Measurements from ENCODE around the gene MYBBP1A. TPM values are rescaled to one million over a fixed set of nuclear protein-coding genes. Genes with fewer than 3 reads are reported as not detected.

The MYBBP1A gene
- total RNA-seq, 6 experiments from 2014 or later: 65.9 to 80.8 (median 71.8) TPM

GRCh38 chr17:4540687-4541327, 14.4 kb downstream of the MYBBP1A start:
- DNase-seq: no peak
- H3K4me3 Mint-ChIP-seq: no peak overlapping the region
- H3K27ac Mint-ChIP-seq: no peak overlapping the region
- H3K9me3 Mint-ChIP-seq: no peaks in the 10 kb centered on the region
- H3K4me1 Mint-ChIP-seq (ENCODE audit: low read depth): no peaks in the 10 kb centered on the region
- TF ChIP-seq CTCF (IDR thresholded peaks at IDR 0.05): no peak
- H3K27me3 Mint-ChIP-seq (ENCODE audit: insufficient read depth): peaks cover 5% of the 10 kb centered on the region
- no peaks in the 10 kb centered on the region for H3K36me3 Mint-ChIP-seq (ENCODE audit: low read depth)

- Mint-ChIP-seq H3K36me3 (ENCODE audit: low read depth) (no peaks in the 10 kb centered on the region), H3K27ac (no peak overlapping the region), H3K4me1 (ENCODE audit: low read depth) (no peaks in the 10 kb centered on the region), H3K27me3 (ENCODE audit: insufficient read depth) (peaks cover 8% of the 10 kb centered on the region), H3K9me3 (no peaks in the 10 kb centered on the region), H3K4me3 (no peak overlapping the region)
- peak; percentile 31; the same call in 1 of the 2 replicates for TF ChIP-seq CTCF (IDR thresholded peaks at IDR 0.05)
- DNase-seq: no peak
Measured at GRCh38 chr17:4540224-4540651, 14.9 kb downstream of the MYBBP1A start.

- no peak for TF ChIP-seq CTCF (IDR thresholded peaks at IDR 0.05)
- H3K36me3 Mint-ChIP-seq (ENCODE audit: low read depth): no peaks in the 10 kb centered on the region
- no peaks in the 10 kb centered on the region for H3K4me1 Mint-ChIP-seq (ENCODE audit: low read depth)
Measured at GRCh38 chr17:4539576-4540223, 15.5 kb downstream of the MYBBP1A start.

GRCh38 chr17:4539025-4539424, 16.2 kb downstream of the MYBBP1A start:
- no peak for DNase-seq
- Mint-ChIP-seq H3K36me3 (ENCODE audit: low read depth) (no peaks in the 10 kb centered on the region), H3K4me3 (no peak overlapping the region), H3K27ac (no peak overlapping the region), H3K9me3 (no peaks in the 10 kb centered on the region), H3K4me1 (ENCODE audit: low read depth) (no peaks in the 10 kb centered on the region), H3K27me3 (ENCODE audit: insufficient read depth) (peaks cover 13% of the 10 kb centered on the region)
- no peak for TF ChIP-seq CTCF (IDR thresholded peaks at IDR 0.05)

More at GRCh38 chr17:4539576-4540223, 15.5 kb downstream of the MYBBP1A start:
- H3K27ac Mint-ChIP-seq: no peak overlapping the region
- no peak overlapping the region for H3K4me3 Mint-ChIP-seq
- DNase-seq: no peak
- no peaks in the 10 kb centered on the region for H3K9me3 Mint-ChIP-seq
- H3K27me3 Mint-ChIP-seq (ENCODE audit: insufficient read depth): peaks cover 10% of the 10 kb centered on the region

GRCh38 chr17:4538236-4539002, 16.8 kb downstream of the MYBBP1A start:
- TF ChIP-seq CTCF (IDR thresholded peaks at IDR 0.05): no peak
- H3K27me3 Mint-ChIP-seq (ENCODE audit: insufficient read depth): peaks cover 10% of the 10 kb centered on the region
- H3K4me3 Mint-ChIP-seq: no peak overlapping the region
- no peaks in the 10 kb centered on the region for H3K4me1 Mint-ChIP-seq (ENCODE audit: low read depth)
- H3K9me3 Mint-ChIP-seq: no peaks in the 10 kb centered on the region
- H3K36me3 Mint-ChIP-seq (ENCODE audit: low read depth): no peaks in the 10 kb centered on the region
- DNase-seq: no peak
- no peak overlapping the region for H3K27ac Mint-ChIP-seq

Data from HFFc6 (cell line).